SK-N-SH treated with all-trans-retinoic acid at 6 μM for 48 hours (cell line): ENCODE measurements around the gene PADI3.

Experiments
- CSDC2 ChIP-seq: fragments of 250-450 bp; sonication (Bioruptor Pico); IDR thresholded peaks from 2 replicates; pipeline ENCODE4 v1.5.0; 2020; ENCODE audit warnings: mild to moderate bottlenecking, moderate library complexity
- SNAI2 ChIP-seq: fragments of 250-450 bp; sonication (Bioruptor Pico); IDR thresholded peaks from 2 replicates; pipeline ENCODE4 v1.5.0; 2020; ENCODE audit warnings: mild to moderate bottlenecking, moderate library complexity
- ZFP3 ChIP-seq: fragments of 250-450 bp; sonication (Bioruptor Pico); IDR thresholded peaks from 2 replicates; pipeline ENCODE4 v1.5.0; 2020; ENCODE audit warnings: mild to moderate bottlenecking, moderate library complexity
- ZNF70 ChIP-seq: fragments of 450-650 bp; formaldehyde crosslinking; IDR thresholded peaks from 2 replicates; pipeline ENCODE4 v1.5.0; 2020; ENCODE audit warnings: mild to moderate bottlenecking, moderate library complexity

DNA sequence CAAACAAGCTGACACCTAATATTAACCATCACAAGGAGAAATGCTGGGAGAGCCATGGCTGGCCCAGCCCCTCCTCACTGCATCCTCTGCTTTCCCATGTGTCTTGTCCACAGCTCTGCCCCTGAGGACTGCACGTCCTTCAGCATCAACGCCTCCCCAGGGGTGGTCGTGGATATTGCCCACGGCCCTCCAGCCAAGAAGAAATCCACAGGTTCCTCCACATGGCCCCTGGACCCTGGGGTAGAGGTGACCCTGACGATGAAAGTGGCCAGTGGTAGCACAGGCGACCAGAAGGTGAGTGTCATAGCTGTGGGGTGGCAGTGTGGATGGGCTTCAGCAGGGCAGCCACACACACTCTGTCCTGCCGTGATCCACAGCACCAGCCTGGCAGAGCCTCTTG is 82.0 kb downstream of the PADI3 start:
- no peak for TF ChIP-seq ZFP3
- no peak for TF ChIP-seq ZNF70 (CRISPR knock-in tag)
- no peak for TF ChIP-seq SNAI2 (CRISPR knock-in tag)
- TF ChIP-seq CSDC2 (CRISPR knock-in tag) = no peak
